ENCODE data around the gene CD2BP2. TPM values are rescaled to one million over a fixed set of nuclear protein-coding genes. Genes with fewer than 3 reads are reported as not detected.

CD2BP2 gene
- total and polyA plus RNA-seq, 4 donors = 10.0 to 15.4 (median 11.7) TPM

DNA sequence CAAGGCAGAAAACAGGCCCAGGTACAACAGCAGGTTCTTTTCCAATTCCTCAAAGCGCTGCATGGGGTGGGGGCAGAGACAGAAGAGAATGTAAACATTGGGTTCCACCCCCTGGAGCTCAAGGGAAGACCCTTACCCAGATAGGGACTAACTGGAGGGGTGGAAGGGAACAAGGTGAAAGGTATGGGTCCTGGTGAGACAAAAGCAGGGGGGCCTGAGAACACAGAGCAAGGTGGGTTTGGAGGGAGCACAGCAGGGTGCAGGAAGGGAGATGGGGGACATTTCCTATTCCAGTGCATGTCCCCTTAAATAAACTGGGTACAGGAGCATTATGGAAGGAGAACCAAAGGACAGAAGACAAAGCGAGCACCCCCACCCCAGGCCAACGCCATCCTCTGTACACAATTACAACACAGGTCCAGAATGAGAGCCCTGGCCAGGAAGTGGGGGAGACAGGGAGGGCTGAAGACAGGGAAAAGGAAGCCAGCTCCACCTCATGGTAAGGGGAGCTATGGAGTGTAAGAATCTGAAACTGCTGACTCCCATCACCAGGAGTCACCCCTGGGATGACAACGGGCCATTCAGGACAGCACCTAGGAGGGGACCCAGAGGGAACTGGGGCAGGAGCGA lies 2.1 kb upstream of the CD2BP2 start:
- Histone ChIP-seq H3K4me1 (ENCODE audit: control insufficient read depth in 4 of 4, insufficient read depth in 4 of 4, low read length in 3 of 4) (peaks cover 9 to 53% (median 42%) of the 10 kb centered on the region in 4 donors), H3K9me3 (ENCODE audit: control insufficient read depth in 4 of 4, low read length in 3 of 4) (no peaks in the 10 kb centered on the region), H3K27ac (ENCODE audit: low read depth in 1 of 2, low read length in 2 of 2) (peak overlapping the region; percentile 40 to 88), H3K36me3 (ENCODE audit: control insufficient read depth in 4 of 4, insufficient read depth in 3 of 4, low read depth in 1 of 4, low read length in 3 of 4) (peaks cover 4 to 24% (median 14%) of the 10 kb centered on the region in 4 donors), H3K4me3 (ENCODE audit: low read depth in 1 of 3, low read length in 3 of 3) (no peak overlapping the region), H3K9ac (ENCODE audit: low read depth in 1 of 2, low read length in 2 of 2) (no peak overlapping the region), H3K27me3 (ENCODE audit: control insufficient read depth in 4 of 4, insufficient read depth in 4 of 4, low read length in 3 of 4) (no peaks in the 10 kb centered on the region)
- TF ChIP-seq FOXA1 (IDR thresholded peaks at IDR 0.05) = no peak
- TF ChIP-seq TAF1 (conservative IDR thresholded peaks at IDR 0.05) = no peak
- TF ChIP-seq HNF4A (conservative IDR thresholded peaks at IDR 0.05) = no peak
- TF ChIP-seq YY1 (IDR thresholded peaks at IDR 0.05) = no peak
- TF ChIP-seq, protein P1, sequence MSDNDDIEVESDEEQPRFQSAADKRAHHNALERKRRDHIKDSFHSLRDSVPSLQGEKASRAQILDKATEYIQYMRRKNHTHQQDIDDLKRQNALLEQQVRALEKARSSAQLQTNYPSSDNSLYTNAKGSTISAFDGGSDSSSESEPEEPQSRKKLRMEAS (IDR thresholded peaks at IDR 0.05) = no peak
- TF ChIP-seq, protein P2, sequence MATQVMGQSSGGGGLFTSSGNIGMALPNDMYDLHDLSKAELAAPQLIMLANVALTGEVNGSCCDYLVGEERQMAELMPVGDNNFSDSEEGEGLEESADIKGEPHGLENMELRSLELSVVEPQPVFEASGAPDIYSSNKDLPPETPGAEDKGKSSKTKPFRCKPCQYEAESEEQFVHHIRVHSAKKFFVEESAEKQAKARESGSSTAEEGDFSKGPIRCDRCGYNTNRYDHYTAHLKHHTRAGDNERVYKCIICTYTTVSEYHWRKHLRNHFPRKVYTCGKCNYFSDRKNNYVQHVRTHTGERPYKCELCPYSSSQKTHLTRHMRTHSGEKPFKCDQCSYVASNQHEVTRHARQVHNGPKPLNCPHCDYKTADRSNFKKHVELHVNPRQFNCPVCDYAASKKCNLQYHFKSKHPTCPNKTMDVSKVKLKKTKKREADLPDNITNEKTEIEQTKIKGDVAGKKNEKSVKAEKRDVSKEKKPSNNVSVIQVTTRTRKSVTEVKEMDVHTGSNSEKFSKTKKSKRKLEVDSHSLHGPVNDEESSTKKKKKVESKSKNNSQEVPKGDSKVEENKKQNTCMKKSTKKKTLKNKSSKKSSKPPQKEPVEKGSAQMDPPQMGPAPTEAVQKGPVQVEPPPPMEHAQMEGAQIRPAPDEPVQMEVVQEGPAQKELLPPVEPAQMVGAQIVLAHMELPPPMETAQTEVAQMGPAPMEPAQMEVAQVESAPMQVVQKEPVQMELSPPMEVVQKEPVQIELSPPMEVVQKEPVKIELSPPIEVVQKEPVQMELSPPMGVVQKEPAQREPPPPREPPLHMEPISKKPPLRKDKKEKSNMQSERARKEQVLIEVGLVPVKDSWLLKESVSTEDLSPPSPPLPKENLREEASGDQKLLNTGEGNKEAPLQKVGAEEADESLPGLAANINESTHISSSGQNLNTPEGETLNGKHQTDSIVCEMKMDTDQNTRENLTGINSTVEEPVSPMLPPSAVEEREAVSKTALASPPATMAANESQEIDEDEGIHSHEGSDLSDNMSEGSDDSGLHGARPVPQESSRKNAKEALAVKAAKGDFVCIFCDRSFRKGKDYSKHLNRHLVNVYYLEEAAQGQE (IDR thresholded peaks at IDR 0.05) = no peak
- TF ChIP-seq, protein P3, sequence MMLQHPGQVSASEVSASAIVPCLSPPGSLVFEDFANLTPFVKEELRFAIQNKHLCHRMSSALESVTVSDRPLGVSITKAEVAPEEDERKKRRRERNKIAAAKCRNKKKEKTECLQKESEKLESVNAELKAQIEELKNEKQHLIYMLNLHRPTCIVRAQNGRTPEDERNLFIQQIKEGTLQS (IDR thresholded peaks at IDR 0.05) = no peak
- no peak for TF ChIP-seq GABPA (IDR thresholded peaks at IDR 0.05 in 1 of 2, conservative IDR thresholded peaks at IDR 0.05 in 1 of 2)
- TF ChIP-seq HNF4G (IDR thresholded peaks at IDR 0.05) = no peak
- TF ChIP-seq JUND (IDR thresholded peaks at IDR 0.05) = no peak
- TF ChIP-seq RXRA (IDR thresholded peaks at IDR 0.05) = no peak
- TF ChIP-seq, protein P4, sequence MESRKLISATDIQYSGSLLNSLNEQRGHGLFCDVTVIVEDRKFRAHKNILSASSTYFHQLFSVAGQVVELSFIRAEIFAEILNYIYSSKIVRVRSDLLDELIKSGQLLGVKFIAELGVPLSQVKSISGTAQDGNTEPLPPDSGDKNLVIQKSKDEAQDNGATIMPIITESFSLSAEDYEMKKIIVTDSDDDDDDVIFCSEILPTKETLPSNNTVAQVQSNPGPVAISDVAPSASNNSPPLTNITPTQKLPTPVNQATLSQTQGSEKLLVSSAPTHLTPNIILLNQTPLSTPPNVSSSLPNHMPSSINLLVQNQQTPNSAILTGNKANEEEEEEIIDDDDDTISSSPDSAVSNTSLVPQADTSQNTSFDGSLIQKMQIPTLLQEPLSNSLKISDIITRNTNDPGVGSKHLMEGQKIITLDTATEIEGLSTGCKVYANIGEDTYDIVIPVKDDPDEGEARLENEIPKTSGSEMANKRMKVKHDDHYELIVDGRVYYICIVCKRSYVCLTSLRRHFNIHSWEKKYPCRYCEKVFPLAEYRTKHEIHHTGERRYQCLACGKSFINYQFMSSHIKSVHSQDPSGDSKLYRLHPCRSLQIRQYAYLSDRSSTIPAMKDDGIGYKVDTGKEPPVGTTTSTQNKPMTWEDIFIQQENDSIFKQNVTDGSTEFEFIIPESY (IDR thresholded peaks at IDR 0.05) = no peak
- no peak for TF ChIP-seq NR2F2 (IDR thresholded peaks at IDR 0.05)
- TF ChIP-seq FOXA2 (IDR thresholded peaks at IDR 0.05) = no peak
- no peak for TF ChIP-seq SP1 (IDR thresholded peaks at IDR 0.05)
- no peak for TF ChIP-seq RAD21 (IDR thresholded peaks at IDR 0.05)
- TF ChIP-seq EGR1 (IDR thresholded peaks at IDR 0.05; ENCODE audit: low read depth in 2 of 2) = no peak
- TF ChIP-seq, protein P5, sequence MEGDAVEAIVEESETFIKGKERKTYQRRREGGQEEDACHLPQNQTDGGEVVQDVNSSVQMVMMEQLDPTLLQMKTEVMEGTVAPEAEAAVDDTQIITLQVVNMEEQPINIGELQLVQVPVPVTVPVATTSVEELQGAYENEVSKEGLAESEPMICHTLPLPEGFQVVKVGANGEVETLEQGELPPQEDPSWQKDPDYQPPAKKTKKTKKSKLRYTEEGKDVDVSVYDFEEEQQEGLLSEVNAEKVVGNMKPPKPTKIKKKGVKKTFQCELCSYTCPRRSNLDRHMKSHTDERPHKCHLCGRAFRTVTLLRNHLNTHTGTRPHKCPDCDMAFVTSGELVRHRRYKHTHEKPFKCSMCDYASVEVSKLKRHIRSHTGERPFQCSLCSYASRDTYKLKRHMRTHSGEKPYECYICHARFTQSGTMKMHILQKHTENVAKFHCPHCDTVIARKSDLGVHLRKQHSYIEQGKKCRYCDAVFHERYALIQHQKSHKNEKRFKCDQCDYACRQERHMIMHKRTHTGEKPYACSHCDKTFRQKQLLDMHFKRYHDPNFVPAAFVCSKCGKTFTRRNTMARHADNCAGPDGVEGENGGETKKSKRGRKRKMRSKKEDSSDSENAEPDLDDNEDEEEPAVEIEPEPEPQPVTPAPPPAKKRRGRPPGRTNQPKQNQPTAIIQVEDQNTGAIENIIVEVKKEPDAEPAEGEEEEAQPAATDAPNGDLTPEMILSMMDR (IDR thresholded peaks at IDR 0.05; ENCODE audit: low read depth, low read length, missing input control) = no peak
- WGBS = 67% methylated on average over 5 of the region's 5 CpGs
- DNase-seq (ENCODE audit: low spot score) = no peak

Measured in liver (tissue), 9 donors.